Right renal pelvis (tissue), 4 donors: ENCODE data around the gene PDXDC1. TPM values are rescaled to one million over a fixed set of nuclear protein-coding genes. Genes with fewer than 3 reads are reported as not detected.
"Not testable (repeated sequence)": the region's sequence is repeated elsewhere in the genome, so short reads cannot be mapped to it uniquely, and the experiment has no call there.

ENCODE experiments used
- DNase-seq, 4 donors: peaks; one replicate each; pipeline ENCODE4 v3.0.0-alpha.2; 2013; ENCODE audit warnings: low read depth in 4 of 4, low spot score in 3 of 4, missing footprints in 1 of 4
- polyA plus RNA-seq, 4 donors: library from polyadenylated mRNA; unstranded; fragments of 120-200 nt; gene quantifications; one replicate each; pipeline ENCODE4 v1.2.1, GENCODE V29; 2013; ENCODE audit not compliant: insufficient read length in 4 of 4

PDXDC1 gene
- polyA plus RNA-seq, 4 donors = 97.9 to 103 (median 101) TPM

GRCh38 chr16:14973785-14974322 is 972 bp upstream of the PDXDC1 start:
- not testable (repeated sequence) for DNase-seq

- peak in 2 of 4 donors; percentile 20 to 41 for DNase-seq
Measured at GRCh38 chr16:14974331-14974655, 533 bp upstream of the PDXDC1 start.

- DNase-seq = peak in 1 of 4 donors; percentile 10
Measured at GRCh38 chr16:14975418-14976194, 780 bp downstream of the PDXDC1 start.

DNA sequence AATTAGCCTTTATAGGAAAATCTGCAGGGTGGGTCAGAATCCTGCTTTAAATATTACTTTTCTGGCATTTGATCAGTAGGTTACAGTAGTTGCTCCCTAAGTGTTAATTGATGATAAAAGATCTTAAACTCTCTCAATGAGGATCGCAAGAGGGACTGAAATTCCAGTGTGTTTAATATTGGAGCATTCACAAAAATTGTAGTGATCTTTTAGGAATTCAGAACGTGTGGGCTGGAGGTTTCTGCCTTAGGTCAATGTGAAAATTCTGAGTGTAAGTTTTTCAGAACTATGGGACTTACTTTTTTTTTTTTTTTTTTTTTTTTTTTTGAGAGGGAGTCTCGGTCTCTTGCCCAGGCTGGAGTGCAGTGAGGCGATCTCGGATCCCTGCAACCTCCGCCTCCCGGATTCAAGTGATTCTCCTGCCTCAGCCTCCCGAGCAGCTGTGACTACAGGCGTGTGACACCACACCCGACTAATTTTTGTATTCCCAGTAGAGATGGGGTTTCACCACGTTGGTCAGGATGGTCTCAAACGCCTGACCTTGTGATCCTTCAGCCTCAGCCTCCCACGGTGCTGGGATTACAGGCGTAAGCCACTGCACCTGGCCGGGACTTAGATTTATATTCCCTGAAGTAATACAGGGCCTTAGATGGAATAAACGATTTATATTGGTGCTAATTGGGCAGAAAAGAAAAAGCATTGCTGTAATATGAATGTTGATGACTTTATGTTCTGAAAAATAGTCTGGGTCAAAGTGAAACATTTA is 2.3 kb downstream of the PDXDC1 start:
- not testable (repeated sequence) for DNase-seq

DNA sequence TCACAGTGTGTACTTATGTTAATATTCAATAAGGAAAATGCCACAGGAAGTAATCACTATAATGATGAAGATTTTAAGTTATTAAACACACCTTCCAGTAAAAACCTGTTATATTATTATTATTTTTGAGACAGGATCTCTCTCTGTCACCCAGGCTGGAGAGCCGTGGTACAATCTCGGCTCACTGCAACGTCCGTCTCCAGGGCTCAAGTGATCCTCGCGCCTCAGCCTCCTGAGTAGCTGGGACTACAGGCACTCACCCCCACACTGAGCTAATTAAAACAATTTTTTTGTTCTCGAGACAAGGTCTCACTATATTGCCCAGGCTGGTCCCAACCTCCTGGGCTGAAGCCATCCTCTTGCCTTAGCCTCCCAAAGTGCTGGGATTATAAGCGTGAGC is 3.5 kb downstream of the PDXDC1 start:
- DNase-seq = not testable (repeated sequence)

GRCh38 chr16:14978908-14979307 is 4.1 kb downstream of the PDXDC1 start:
- not testable (repeated sequence) for DNase-seq

DNA sequence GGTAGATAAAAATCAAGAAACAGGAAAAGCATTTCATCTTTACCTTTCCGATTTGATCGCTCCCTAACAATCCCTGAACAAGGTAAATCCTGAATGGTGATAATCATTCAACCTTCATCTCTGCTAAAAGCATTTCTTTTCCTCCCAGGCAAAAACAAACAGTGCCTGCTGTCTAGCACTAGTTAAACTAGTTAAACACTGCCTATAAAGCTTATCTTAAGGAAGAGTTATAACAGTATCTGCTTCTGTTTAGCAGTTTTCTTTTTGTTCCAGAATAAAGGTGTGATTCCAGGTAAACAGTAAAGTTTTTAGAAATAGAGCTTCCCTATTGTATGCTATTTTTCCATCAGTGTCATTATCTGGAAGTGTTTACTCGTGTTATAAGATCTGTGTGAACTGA is 6.4 kb downstream of the PDXDC1 start:
- not testable (repeated sequence) for DNase-seq

GRCh38 chr16:14982521-14982920 is 7.7 kb downstream of the PDXDC1 start:
- not testable (repeated sequence) for DNase-seq

GRCh38 chr16:14988092-14988491 is 13.3 kb downstream of the PDXDC1 start:
- not testable (repeated sequence) for DNase-seq

DNA sequence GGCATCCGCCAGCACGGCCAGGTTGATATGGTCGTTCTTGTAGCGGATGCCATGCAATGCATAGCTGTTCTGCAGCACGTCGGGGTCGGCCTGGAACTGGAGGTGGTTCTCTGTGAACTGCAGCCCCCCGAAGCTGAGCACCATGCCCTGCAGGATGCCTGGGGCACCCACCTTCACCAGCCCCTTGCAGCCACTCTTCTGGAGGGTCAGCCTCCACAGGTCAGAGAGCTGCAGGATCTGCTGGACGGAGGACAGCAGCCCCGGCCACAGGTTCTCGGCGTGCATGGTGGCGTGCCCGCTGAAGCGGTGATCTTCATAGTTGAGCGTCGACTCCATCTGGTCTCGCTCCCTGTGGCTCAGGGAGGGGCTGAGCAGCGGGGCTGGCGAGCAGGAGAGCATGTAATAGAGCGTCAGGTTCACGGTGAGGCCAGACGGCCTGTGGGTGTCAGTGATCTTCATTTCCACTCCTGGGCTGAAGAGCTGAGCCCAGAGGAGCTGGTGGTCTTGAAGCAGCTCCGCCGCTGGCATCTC is 13.9 kb downstream of the PDXDC1 start:
- not testable (repeated sequence) for DNase-seq

GRCh38 chr16:14989291-14990281 is 14.8 kb downstream of the PDXDC1 start:
- DNase-seq = not testable (repeated sequence)

DNA sequence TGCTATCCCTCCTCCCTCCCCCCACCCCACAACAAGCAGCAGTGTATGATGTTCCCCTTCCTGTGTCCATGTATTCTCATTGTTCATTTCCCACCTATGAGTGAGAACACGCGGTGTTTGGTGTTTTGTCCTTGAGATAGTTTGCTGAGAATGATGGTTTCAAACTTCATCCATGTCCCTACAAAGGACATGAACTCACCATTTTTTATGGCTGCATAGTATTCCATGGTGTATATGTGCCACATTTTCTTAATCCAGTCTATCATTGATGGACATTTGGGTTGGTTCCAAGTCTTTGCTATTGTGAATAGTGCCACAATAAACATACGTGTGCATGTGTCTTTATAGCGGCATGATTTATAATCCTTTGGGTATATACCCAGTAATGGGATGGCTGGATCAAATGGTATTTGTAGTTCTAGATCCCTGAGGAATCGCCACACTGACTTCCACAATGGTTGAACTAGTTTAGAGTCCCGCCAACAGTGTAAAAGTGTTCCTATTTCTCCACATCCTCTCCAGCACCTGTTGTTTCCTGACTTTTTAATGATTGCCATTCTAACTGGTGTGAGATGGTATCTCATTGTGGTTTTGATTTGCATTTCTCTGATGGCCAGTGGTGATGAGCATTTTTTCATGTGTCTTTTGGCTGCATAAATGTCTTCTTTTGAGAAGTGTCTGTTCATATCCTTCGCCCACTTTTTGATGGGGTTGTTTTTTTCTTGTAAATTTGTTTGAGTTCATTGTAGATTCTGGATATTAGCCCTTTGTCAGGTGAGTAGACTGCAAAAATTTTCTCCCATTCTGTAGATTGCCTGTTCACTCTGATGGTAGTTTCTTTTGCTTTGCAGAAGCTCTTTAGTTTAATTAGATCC is 18.7 kb downstream of the PDXDC1 start:
- not testable (repeated sequence) for DNase-seq

- DNase-seq = not testable (repeated sequence)
Measured at GRCh38 chr16:14996702-14997101, 21.9 kb downstream of the PDXDC1 start.

GRCh38 chr16:14998300-14998699 is 23.5 kb downstream of the PDXDC1 start:
- DNase-seq = not testable (repeated sequence)

DNA sequence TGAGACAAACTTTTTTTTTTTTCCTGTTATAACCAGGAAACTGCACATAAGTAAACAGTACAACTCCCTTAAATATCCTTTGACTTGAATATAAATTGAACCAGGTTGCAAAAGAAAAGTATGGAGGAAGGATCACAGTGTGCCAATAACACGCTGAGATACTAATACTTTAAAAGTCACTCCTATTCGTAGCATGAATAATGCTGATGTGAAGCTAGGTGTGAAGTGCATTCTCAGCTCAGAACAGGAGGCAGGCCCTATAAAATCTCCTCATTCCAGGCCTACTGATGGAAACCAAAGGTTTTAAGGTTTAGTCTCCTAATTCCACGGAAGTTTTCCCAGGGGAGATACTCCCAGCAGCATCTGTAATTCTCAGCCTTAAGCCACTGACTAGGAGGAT is 25.0 kb downstream of the PDXDC1 start:
- DNase-seq = not testable (repeated sequence)

DNA sequence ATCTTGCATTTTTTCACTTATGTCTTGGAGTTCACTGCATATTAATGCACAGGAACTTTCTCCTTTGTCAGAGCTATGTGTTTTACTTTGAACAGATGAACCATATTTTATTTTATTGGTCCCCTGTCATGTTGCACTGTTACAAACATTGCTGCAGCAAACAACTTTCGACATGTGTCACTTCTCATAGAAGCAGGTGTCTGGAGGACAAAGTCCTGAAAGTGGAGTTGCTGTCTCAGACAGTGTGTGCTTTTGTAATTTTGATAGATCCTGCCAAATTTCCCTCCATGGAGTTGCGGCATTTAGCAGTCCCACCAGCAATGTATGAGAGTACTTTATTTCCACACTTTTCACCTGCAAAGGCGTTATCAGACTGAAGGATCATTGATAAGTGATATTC is 27.6 kb downstream of the PDXDC1 start:
- DNase-seq = not testable (repeated sequence)

GRCh38 chr16:15005357-15006132 is 30.7 kb downstream of the PDXDC1 start:
- not testable (repeated sequence) for DNase-seq

DNA sequence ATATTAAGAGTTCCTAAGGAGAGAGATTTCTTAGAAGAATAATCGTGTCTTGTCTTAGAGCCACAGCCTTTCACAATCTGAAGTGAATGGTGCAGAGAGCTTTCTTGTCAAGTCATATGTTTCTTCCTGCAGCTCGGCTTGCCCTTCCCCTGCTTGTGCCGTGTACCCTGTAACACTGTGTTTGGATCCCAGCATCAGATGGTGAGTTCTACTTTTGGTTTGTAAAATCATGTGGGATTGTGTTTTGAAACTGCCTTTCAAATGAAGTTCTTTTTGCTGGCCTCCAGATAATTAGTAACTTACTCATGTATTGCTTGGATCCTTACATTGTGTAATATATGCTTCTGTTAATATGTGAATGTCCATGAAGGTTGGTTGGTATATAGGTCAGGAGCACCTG is 33.8 kb downstream of the PDXDC1 start:
- not testable (repeated sequence) for DNase-seq
